Measurements from ENCODE around the gene ITGB5. TPM values are rescaled to one million over a fixed set of nuclear protein-coding genes. Genes with fewer than 3 reads are reported as not detected.
"Not testable (repeated sequence)": the region's sequence is repeated elsewhere in the genome, so short reads cannot be mapped to it uniquely, and the experiment has no call there.

The ITGB5 gene
- total RNA-seq, 1 donor from 2014 or later = 95.1 TPM

GRCh38 chr3:124751501-124751900 is 135.7 kb downstream of the ITGB5 start:
- H3K27ac ChIP-seq = no peak overlapping the region
- no peaks in the 10 kb centered on the region for H3K36me3 ChIP-seq
- DNase-seq (no peak), ATAC-seq (no peak)
- H3K9me3 ChIP-seq = no peaks in the 10 kb centered on the region
- H3K27me3 ChIP-seq = no peaks in the 10 kb centered on the region
- no peak overlapping the region for H3K4me3 ChIP-seq
- intact Hi-C loops (cut with DNase I) = no loop called here
- no peak for TF ChIP-seq CTCF (IDR thresholded peaks at IDR 0.05)
- no peaks in the 10 kb centered on the region for H3K4me1 ChIP-seq

- intact Hi-C loops (cut with DNase I); H3K4me3 ChIP-seq; DNase-seq; H3K27me3 ChIP-seq; H3K27ac ChIP-seq; H3K9me3 ChIP-seq; ATAC-seq; H3K4me1 ChIP-seq: not testable (repeated sequence)
- peaks cover 14% of the 10 kb centered on the region for H3K36me3 ChIP-seq
Observed at GRCh38 chr3:124749877-124750276, 137.3 kb downstream of the ITGB5 start.

- H3K27me3 ChIP-seq = no peaks in the 10 kb centered on the region
Observed at GRCh38 chr3:124748560-124749198, 138.5 kb downstream of the ITGB5 start.

DNA sequence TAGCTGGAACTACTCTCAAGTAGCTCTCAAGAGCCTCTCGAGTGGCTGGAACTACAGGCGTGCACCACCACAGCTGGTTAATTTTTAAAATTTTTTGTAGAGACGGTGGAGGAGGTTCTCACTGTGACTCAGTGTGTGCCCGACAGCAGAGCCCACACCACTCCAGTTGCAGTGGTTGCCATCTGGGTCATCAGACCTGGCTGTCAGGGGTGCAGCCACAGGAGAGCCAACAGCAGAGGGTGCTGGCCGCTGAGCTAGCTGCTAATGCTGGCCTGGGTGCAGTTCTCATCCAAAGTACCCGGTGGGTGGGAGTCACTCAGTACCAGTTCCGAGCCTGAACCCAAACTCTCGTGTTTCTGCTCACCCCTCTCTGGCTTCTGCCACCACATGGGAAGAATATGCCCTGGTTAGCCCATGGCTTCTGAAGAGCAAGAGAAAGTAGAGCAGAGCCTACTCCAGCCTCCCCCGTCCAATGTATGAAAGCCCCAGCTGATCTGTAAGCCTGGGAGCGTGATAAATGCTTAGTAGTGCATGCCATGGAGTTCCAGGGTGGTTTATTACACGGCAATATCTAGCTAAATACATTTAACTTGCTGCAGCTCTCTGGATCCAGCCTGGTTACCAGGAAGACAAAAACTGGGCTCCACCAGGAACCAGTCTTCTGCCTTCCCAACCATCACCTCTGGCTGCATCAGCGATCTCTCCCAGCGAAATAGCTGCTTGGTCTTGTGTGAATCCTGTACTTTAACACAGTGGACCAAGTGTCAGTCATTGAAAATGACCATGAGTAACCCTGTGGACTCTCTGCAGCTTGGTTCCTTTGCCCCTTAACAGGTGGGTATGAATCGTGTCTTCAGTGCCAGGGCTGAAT is 139.8 kb downstream of the ITGB5 start:
- H3K4me1 ChIP-seq = no peaks in the 10 kb centered on the region
- H3K36me3 ChIP-seq = peaks cover 34% of the 10 kb centered on the region
- no peaks in the 10 kb centered on the region for H3K9me3 ChIP-seq
- peak; percentile 26 for ATAC-seq
- H3K27ac ChIP-seq = no peak overlapping the region
- no peak for TF ChIP-seq CTCF (IDR thresholded peaks at IDR 0.05)
- intact Hi-C loops (cut with DNase I) = no loop called here
- H3K27me3 ChIP-seq = no peaks in the 10 kb centered on the region
- no peak overlapping the region for H3K4me3 ChIP-seq
- no peak for DNase-seq

More at GRCh38 chr3:124748560-124749198, 138.5 kb downstream of the ITGB5 start:
- no peak for DNase-seq
- ATAC-seq = no peak
- intact Hi-C loops (cut with DNase I) = no loop called here
- TF ChIP-seq CTCF (IDR thresholded peaks at IDR 0.05) = no peak
- H3K36me3 ChIP-seq = peaks cover 26% of the 10 kb centered on the region
- H3K27ac ChIP-seq = no peak overlapping the region
- H3K4me1 ChIP-seq = no peaks in the 10 kb centered on the region
- H3K9me3 ChIP-seq = no peaks in the 10 kb centered on the region
- H3K4me3 ChIP-seq = no peak overlapping the region

DNA sequence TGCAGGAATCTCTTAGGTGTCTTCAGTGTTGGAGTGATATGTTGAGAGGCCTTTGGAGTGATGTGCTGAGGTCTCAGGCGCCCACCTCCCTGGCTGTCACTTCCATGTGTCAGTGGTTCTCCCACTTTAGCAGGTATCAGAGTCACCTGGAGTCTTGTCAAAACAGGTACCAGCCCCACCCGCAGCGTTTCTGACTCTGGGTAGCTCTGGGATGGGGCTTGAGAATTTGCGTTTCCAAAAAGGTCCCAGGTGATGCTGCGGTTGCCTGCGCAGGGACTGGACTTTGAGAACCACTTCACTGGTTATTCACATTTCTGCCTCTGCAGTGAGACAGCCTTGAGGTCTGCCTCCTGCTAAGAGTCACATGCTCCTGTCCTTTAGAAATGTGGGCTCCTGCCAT is 141.4 kb downstream of the ITGB5 start:
- ATAC-seq (no peak), DNase-seq (no peak)
- TF ChIP-seq CTCF (IDR thresholded peaks at IDR 0.05) = no peak
- intact Hi-C loops (cut with DNase I) = no loop called here
- H3K9me3 ChIP-seq = no peaks in the 10 kb centered on the region
- no peaks in the 10 kb centered on the region for H3K27me3 ChIP-seq
- H3K4me1 ChIP-seq = no peaks in the 10 kb centered on the region
- no peak overlapping the region for H3K27ac ChIP-seq
- H3K36me3 ChIP-seq = peaks cover 50% of the 10 kb centered on the region
- H3K4me3 ChIP-seq = no peak overlapping the region

- intact Hi-C loops (cut with DNase I) = no loop called here
- Histone ChIP-seq H3K27ac (no peak overlapping the region), H3K36me3 (peaks cover 89% of the 10 kb centered on the region), H3K9me3 (no peaks in the 10 kb centered on the region), H3K27me3 (no peaks in the 10 kb centered on the region), H3K4me3 (no peak overlapping the region), H3K4me1 (no peaks in the 10 kb centered on the region)
- no peak for TF ChIP-seq CTCF (IDR thresholded peaks at IDR 0.05)
- no peak for DNase-seq
- no peak for ATAC-seq
Observed at GRCh38 chr3:124741027-124741426, 146.1 kb downstream of the ITGB5 start.
